Karpas-422 (cell line): ENCODE data around the gene SPON1. TPM values are rescaled to one million over a fixed set of nuclear protein-coding genes. Genes with fewer than 3 reads are reported as not detected.
"Not testable (repeated sequence)": the region's sequence is repeated elsewhere in the genome, so short reads cannot be mapped to it uniquely, and the experiment has no call there.

Source experiments
- DNase-seq: peaks from one replicate; pipeline ENCODE4 v3.0.0-alpha.2; 2015
- H2AFZ ChIP-seq: fragments of 200-600 bp; sonication (generic); 2 replicates; pipeline ENCODE4 v1.6.1; 2014; ENCODE audit warnings: antibody characterized with exemption, low read length, mixed read lengths
- H3K27ac ChIP-seq: fragments of 200-600 bp; sonication (generic); 2 replicates; pipeline ENCODE4 v1.5.1; 2014; ENCODE audit warnings: mild to moderate bottlenecking, low read length, moderate library complexity
- H3K27me3 ChIP-seq: fragments of 200-600 bp; sonication (generic); 2 replicates; pipeline ENCODE4 v1.6.1; 2014; ENCODE audit warnings: low read length, mixed read lengths
- H3K36me3 ChIP-seq: fragments of 200-600 bp; sonication (generic); 2 replicates; pipeline ENCODE4 v1.6.1; 2014; ENCODE audit warnings: low read length, mixed read lengths; ENCODE audit not compliant: insufficient read depth
- H3K4me1 ChIP-seq: fragments of 200-600 bp; sonication (generic); 2 replicates; pipeline ENCODE4 v1.6.1; 2014; ENCODE audit warnings: mild to moderate bottlenecking, low read length, mixed read lengths
- H3K4me2 ChIP-seq: fragments of 200-600 bp; sonication (generic); 2 replicates; pipeline ENCODE4 v1.6.1; 2014; ENCODE audit warnings: low read length, low read depth, mild to moderate bottlenecking; ENCODE audit not compliant: poor library complexity, severe bottlenecking
- H3K4me3 ChIP-seq: fragments of 200-600 bp; sonication (generic); 2 replicates; pipeline ENCODE4 v1.5.1; 2014; ENCODE audit warnings: mild to moderate bottlenecking, antibody characterized with exemption, low read length, mixed read lengths
- H3K79me2 ChIP-seq: fragments of 200-600 bp; sonication (generic); 2 replicates; pipeline ENCODE4 v1.6.1; 2014; ENCODE audit warnings: mild to moderate bottlenecking, low read length, mixed read lengths
- H3K9ac ChIP-seq: fragments of 200-600 bp; sonication (generic); 2 replicates; pipeline ENCODE4 v1.6.0; 2014; ENCODE audit warnings: low read length
- H3K9me2 ChIP-seq: fragments of 200-600 bp; sonication (generic), shearing (Covaris generic); replicated peaks from 2 replicates; pipeline ENCODE4 v1.6.0; 2014; ENCODE audit warnings: mild to moderate bottlenecking, low read length, moderate library complexity; ENCODE audit not compliant: insufficient read depth
- H3K9me3 ChIP-seq: fragments of 300-700, 200-600 bp; sonication (generic); 2 replicates; pipeline ENCODE4 v1.6.1; 2014; ENCODE audit warnings: low read length, mixed read lengths
- H4K20me1 ChIP-seq: fragments of 200-600 bp; sonication (generic); 2 replicates; pipeline ENCODE4 v1.6.1; 2014; ENCODE audit warnings: mild to moderate bottlenecking, antibody characterized with exemption, low read length, low read depth; ENCODE audit not compliant: insufficient read depth
- total RNA-seq: library from RNA; depleted of rRNA; stranded (reverse); fragments of >200 nt; shearing (Covaris generic); gene quantifications from 2 replicates; pipeline ENCODE4 v1.2.3, GENCODE V29; 2014; ENCODE audit warnings: low replicate concordance

The SPON1 gene
- total RNA-seq, 1 experiment from 2014 or later: not detected

DNA sequence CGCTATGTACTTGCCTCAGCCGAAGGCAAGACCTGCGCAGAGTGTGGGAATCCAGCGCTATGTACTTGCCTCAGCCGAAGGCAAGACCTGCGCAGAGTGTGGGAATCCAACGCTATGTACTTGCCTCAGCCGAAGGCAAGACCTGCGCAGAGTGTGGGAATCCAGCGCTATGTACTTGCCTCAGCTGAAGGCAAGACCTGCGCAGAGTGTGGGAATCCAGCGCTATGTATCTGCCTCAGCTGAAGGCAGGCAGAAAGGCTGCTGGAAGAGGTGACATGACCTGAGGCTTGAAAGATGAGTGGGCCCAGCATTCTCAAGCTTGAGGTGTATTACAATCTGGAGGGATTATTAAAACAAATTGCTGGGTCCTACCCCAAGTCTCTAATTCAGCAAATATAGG, 290.0 kb downstream of the SPON1 start:
- H3K4me2 ChIP-seq, H3K9me2 ChIP-seq, H3K4me1 ChIP-seq, H3K27ac ChIP-seq, H3K9me3 ChIP-seq, H3K4me3 ChIP-seq, H4K20me1 ChIP-seq, H2AFZ ChIP-seq, H3K9ac ChIP-seq, H3K36me3 ChIP-seq, DNase-seq, H3K79me2 ChIP-seq, H3K27me3 ChIP-seq: not testable (repeated sequence)

DNA sequence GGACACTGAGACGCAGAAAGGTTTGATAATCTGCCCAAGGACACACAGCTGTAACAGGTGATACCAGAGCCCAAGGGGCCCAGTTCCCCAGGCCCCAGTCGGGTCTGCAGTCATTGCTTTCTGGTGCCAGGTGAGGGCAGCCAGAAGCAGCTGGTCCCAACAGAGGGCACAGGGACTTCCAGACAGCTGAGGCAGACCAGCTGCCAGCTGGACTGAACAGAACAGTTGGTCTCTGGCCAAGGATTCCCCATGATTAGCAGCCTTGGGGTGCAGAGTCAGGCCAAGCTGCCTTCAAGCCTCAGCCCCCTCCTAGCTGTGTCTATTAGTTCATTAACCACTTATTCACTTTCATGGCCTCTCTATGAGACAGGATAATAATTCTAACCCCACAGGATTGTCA, 290.9 kb downstream of the SPON1 start:
- no peak overlapping the region for H2AFZ ChIP-seq
- no peaks in the 10 kb centered on the region for H3K9me2 ChIP-seq
- no peaks in the 10 kb centered on the region for H3K27me3 ChIP-seq
- no peak overlapping the region for H3K4me3 ChIP-seq
- H3K9me3 ChIP-seq: no peaks in the 10 kb centered on the region
- no peak overlapping the region for H3K4me2 ChIP-seq
- no peaks in the 10 kb centered on the region for H3K79me2 ChIP-seq
- no peaks in the 10 kb centered on the region for H3K4me1 ChIP-seq
- no peaks in the 10 kb centered on the region for H3K36me3 ChIP-seq
- no peaks in the 10 kb centered on the region for H4K20me1 ChIP-seq
- H3K9ac ChIP-seq: no peak overlapping the region
- DNase-seq: no peak
- no peak overlapping the region for H3K27ac ChIP-seq

DNA sequence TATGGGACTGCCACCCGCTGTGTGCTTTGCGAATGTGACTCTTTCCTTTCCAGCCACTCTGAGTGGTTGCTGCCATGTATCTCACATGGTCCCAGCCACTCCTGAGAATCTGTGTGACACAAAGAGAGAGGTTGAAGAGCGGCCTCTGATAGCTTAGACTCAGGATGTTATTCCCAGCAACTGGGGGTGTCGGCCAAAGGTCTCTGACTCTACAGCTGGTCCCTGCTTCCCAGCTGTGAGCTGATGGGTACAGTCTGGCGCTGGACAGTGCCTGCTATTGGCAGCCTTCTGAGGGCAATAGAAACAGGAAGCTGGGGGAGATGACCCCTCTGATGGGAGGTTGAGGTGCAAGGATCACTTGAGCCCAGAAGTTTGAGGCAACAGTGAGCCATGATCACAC, 291.3 kb downstream of the SPON1 start:
- H2AFZ ChIP-seq: no peak overlapping the region
- no peaks in the 10 kb centered on the region for H3K9me3 ChIP-seq
- no peaks in the 10 kb centered on the region for H3K36me3 ChIP-seq
- H3K9ac ChIP-seq: no peak overlapping the region
- no peak overlapping the region for H3K4me3 ChIP-seq
- no peaks in the 10 kb centered on the region for H4K20me1 ChIP-seq
- H3K27me3 ChIP-seq: no peaks in the 10 kb centered on the region
- H3K79me2 ChIP-seq: no peaks in the 10 kb centered on the region
- no peaks in the 10 kb centered on the region for H3K9me2 ChIP-seq
- no peaks in the 10 kb centered on the region for H3K4me1 ChIP-seq
- no peak overlapping the region for H3K27ac ChIP-seq
- no peak overlapping the region for H3K4me2 ChIP-seq
- DNase-seq: no peak

DNA sequence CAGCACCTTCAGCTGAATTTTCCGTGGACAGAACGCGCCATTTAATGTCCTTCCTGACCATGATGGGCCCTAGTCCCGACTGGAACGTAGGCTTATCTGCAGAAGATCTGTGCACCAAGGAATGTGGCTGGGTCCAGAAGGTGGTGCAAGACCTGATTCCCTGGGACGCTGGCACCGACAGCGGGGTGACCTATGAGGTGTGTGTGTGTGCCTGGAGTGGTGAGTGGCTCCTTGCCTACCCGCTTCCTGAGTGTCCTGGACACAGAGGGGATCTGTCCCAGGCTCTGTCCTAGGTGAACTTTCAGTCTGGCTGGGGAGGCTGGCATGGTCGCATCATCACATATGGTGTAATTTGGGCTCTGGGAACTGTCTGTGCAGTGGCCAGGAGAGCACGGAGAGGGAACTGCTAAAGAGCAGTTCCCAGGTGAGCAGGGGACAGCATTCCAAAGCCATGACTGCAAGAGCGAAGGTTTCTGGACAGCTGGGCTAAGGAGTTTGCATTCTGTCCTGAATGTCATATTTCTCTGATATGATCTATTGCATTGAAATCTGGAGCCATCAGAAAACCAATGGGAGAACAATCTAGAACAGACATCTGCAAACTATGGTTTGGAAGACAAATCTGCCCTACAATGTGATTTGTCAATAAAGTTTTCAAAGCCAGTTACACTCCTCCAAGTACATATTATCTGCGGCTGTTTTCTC, 292.2 kb downstream of the SPON1 start:
- Histone ChIP-seq H2AFZ (no peak overlapping the region), H3K9me2 (no peaks in the 10 kb centered on the region), H3K36me3 (no peaks in the 10 kb centered on the region), H3K9me3 (no peaks in the 10 kb centered on the region), H4K20me1 (no peaks in the 10 kb centered on the region), H3K4me3 (no peak overlapping the region), H3K4me1 (no peaks in the 10 kb centered on the region), H3K79me2 (no peaks in the 10 kb centered on the region), H3K27ac (no peak overlapping the region), H3K4me2 (no peak overlapping the region), H3K27me3 (no peaks in the 10 kb centered on the region), H3K9ac (no peak overlapping the region)
- DNase-seq: no peak

DNA sequence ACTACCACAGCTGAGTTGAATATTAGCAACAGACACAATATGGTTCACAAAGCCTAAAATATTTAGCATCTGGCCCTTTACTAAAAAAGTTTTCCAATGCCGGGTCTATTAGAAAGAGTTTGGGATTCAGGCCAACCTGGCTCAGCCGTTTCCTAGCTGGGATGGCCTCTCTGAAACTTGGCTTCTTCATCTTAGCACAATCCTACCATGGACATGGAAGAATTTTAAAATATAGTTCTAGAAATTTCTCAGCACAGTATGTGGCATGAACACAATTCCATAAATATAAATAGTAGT, 292.7 kb downstream of the SPON1 start:
- Histone ChIP-seq H3K4me3 (no peak overlapping the region), H2AFZ (no peak overlapping the region), H3K9me2 (no peaks in the 10 kb centered on the region), H3K27ac (no peak overlapping the region), H3K4me1 (no peaks in the 10 kb centered on the region), H3K9ac (no peak overlapping the region), H3K36me3 (no peaks in the 10 kb centered on the region), H4K20me1 (no peaks in the 10 kb centered on the region), H3K4me2 (no peak overlapping the region), H3K27me3 (no peaks in the 10 kb centered on the region), H3K79me2 (no peaks in the 10 kb centered on the region), H3K9me3 (no peaks in the 10 kb centered on the region)
- DNase-seq: no peak

DNA sequence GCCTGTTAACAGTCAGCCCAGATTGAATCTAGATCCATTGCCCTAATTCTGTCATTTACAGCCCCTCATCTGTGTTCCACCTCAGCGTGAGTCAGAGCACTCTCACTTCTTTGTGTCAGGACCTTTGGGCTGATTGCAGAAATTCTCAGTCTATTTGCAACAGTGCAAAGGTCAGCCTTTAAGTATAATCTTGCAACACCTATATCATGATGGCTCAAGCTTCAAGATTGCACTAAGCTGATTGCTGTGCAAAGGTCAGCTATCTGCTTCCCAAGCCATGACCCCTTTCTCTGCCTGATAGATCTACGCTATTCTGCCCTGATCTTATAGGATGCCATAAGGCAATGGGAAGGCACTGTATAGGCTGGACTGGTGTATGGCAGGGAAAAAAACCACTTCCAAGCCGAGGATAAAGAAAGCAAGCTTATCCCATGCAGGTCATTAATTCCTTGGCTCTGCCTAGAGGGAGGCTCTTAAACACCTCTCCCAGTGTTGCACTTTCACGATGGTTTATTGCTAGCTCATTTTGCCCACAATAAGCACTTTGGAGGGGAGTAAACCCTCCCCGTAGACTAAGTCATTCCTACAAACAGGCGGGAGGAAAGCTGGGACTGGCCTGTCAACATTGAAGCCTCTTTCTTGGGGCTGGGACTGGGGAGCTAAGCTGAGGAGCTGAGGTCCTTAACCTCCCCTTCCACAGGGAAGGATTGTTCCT, 295.9 kb downstream of the SPON1 start:
- no peaks in the 10 kb centered on the region for H3K36me3 ChIP-seq
- H2AFZ ChIP-seq: no peak overlapping the region
- H3K27me3 ChIP-seq: no peaks in the 10 kb centered on the region
- H3K4me1 ChIP-seq: no peaks in the 10 kb centered on the region
- no peaks in the 10 kb centered on the region for H3K79me2 ChIP-seq
- no peak overlapping the region for H3K27ac ChIP-seq
- DNase-seq: no peak
- no peaks in the 10 kb centered on the region for H4K20me1 ChIP-seq
- H3K9me3 ChIP-seq: no peaks in the 10 kb centered on the region
- no peak overlapping the region for H3K4me2 ChIP-seq
- no peak overlapping the region for H3K9ac ChIP-seq
- no peak overlapping the region for H3K4me3 ChIP-seq
- H3K9me2 ChIP-seq: no peaks in the 10 kb centered on the region

DNA sequence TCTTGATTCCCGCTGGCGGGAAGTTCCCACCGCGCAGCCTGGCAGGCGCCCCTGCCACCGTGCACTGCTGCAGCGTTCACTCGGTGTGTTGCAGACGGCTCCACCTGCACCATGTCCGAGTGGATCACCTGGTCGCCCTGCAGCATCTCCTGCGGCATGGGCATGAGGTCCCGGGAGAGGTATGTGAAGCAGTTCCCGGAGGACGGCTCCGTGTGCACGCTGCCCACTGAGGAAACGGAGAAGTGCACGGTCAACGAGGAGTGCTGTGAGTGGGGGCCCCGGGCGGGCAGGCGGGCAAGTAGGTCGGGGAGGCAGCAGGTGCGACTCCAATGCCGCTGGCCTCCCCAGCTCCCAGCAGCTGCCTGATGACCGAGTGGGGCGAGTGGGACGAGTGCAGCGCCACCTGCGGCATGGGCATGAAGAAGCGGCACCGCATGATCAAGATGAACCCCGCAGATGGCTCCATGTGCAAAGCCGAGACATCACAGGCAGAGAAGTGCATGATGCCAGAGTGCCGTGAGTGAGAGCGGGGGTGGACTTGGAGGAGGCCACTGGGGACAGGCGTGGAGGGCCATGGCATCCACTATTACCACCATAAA, 296.8 kb downstream of the SPON1 start:
- Histone ChIP-seq H2AFZ (no peak overlapping the region), H3K9ac (no peak overlapping the region), H3K79me2 (no peaks in the 10 kb centered on the region), H3K36me3 (no peaks in the 10 kb centered on the region), H3K27ac (no peak overlapping the region), H3K4me2 (no peak overlapping the region), H3K9me2 (no peaks in the 10 kb centered on the region), H3K4me3 (no peak overlapping the region), H4K20me1 (no peaks in the 10 kb centered on the region), H3K9me3 (no peaks in the 10 kb centered on the region), H3K27me3 (no peaks in the 10 kb centered on the region), H3K4me1 (no peaks in the 10 kb centered on the region)
- no peak for DNase-seq

DNA sequence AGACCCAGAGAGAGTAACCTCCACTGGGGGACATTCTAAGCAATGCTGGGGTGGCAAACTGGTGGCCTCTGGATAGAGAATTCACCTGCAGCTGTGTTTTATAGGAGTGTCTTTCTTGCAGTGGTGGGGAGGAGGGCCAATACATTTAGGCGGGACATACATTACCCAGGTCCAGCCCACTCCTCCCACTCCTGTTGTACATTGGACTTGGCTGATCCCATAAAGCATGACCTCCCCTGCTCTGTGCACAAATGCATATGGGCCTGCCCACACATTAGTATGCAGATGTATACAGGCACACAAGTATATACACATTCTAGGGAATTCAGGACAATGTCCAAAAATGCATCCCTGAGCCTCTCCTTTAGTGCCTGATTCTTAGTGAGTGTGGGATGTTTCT, 297.4 kb downstream of the SPON1 start:
- no peaks in the 10 kb centered on the region for H3K36me3 ChIP-seq
- no peak overlapping the region for H2AFZ ChIP-seq
- no peaks in the 10 kb centered on the region for H4K20me1 ChIP-seq
- no peak overlapping the region for H3K27ac ChIP-seq
- no peaks in the 10 kb centered on the region for H3K79me2 ChIP-seq
- H3K9me2 ChIP-seq: no peaks in the 10 kb centered on the region
- H3K9me3 ChIP-seq: no peaks in the 10 kb centered on the region
- no peak overlapping the region for H3K9ac ChIP-seq
- H3K27me3 ChIP-seq: no peaks in the 10 kb centered on the region
- no peaks in the 10 kb centered on the region for H3K4me1 ChIP-seq
- no peak overlapping the region for H3K4me2 ChIP-seq
- H3K4me3 ChIP-seq: no peak overlapping the region
- no peak for DNase-seq
